Measurements from ENCODE around the gene TGFBR3L. TPM values are rescaled to one million over a fixed set of nuclear protein-coding genes. Genes with fewer than 3 reads are reported as not detected.
A peak's percentile ranks its signal among the peaks of the same experiment; 100 is the strongest.

The TGFBR3L gene
- total RNA-seq, 1 experiment from 2014 or later, result 4.1 TPM

DNA sequence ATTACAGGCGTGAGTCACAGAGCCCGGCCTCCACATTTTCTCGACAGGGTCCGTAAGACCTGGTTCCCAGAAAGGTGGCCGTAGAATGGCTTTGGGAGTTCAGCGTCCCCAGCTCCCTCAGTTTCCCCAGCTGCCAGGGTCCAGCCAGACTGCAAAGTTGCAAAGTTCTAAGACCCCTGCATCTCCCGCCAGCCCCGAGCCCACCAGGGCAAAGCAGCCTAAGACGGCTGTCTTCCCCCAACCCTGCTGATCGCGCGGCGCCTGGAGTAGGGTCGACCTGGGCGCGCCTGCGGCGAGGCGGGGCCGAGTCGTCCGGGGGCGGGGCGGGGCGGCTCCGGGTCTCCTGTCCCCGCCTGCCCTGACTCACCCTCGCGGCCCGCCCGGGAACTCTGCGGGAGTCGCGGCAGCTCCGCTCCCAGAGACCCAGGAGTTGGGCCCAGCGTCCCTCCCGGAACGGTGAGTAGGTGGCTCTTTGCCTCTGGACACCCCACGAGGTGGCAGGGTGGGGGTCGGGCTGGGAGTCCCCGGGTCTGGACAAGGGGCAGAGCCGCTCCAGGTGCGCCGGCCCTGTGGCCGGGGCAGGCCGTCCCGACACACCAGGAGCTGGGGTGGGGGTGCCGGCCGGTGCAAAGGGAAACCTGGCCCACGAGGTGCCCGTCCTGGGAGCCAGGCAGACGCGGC, 26.3 kb upstream of the TGFBR3L start, which contains the start of gene LRRC8E:
Gene LRRC8E, plus strand, starts transcription at position 366 of the 681 bp plus-strand sequence. CDS start 7,094 bp downstream, outside the sequence.
- DNase-seq (ENCODE audit: low spot score), result peak; percentile 87
- peak within 1 kb of the TSS; percentile 65 for H3K4me3 Mint-ChIP-seq
- H3K36me3 Mint-ChIP-seq, result no peaks in the 10 kb centered on the region
- ATAC-seq, result peak; percentile 97
- peaks cover 56% of the 10 kb centered on the region for H3K27me3 Mint-ChIP-seq (ENCODE audit: low read depth)
- peaks cover 3% of the 10 kb centered on the region for H3K4me1 Mint-ChIP-seq
- ChIA-PET CTCF (interaction anchor here (0.6 to 4.7 kb wide), 16 partner anchors 12 to 338 kb away, joined by 3 to 30 read pairs (median 4); partner anchors contain the start of genes MAP2K7, SNAPC2 and TGFBR3L), POLR2A (interaction anchor here (0.5 to 2.3 kb wide), 4 partner anchors 11 to 27 kb away, joined by 3 to 6 read pairs (median 4); partner anchors contain the start of gene MAP2K7)
- no peak within 1 kb of the TSS for H3K27ac Mint-ChIP-seq
- no peaks in the 10 kb centered on the region for H3K9me3 Mint-ChIP-seq
- peak; percentile 22; the same call in 1 of the 2 replicates for TF ChIP-seq ZNF423 (CRISPR knock-in tag; IDR thresholded peaks at IDR 0.05)
- no peak for TF ChIP-seq SMAD4 (CRISPR knock-in tag; IDR thresholded peaks at IDR 0.05)
- no peak for TF ChIP-seq E2F1 (CRISPR knock-in tag; IDR thresholded peaks at IDR 0.05)
- TF ChIP-seq, protein P1, sequence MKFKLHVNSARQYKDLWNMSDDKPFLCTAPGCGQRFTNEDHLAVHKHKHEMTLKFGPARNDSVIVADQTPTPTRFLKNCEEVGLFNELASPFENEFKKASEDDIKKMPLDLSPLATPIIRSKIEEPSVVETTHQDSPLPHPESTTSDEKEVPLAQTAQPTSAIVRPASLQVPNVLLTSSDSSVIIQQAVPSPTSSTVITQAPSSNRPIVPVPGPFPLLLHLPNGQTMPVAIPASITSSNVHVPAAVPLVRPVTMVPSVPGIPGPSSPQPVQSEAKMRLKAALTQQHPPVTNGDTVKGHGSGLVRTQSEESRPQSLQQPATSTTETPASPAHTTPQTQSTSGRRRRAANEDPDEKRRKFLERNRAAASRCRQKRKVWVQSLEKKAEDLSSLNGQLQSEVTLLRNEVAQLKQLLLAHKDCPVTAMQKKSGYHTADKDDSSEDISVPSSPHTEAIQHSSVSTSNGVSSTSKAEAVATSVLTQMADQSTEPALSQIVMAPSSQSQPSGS (CRISPR knock-in tag; IDR thresholded peaks at IDR 0.05; ENCODE audit: borderline replicate concordance, low read depth), result no peak
- TF ChIP-seq, protein P2, sequence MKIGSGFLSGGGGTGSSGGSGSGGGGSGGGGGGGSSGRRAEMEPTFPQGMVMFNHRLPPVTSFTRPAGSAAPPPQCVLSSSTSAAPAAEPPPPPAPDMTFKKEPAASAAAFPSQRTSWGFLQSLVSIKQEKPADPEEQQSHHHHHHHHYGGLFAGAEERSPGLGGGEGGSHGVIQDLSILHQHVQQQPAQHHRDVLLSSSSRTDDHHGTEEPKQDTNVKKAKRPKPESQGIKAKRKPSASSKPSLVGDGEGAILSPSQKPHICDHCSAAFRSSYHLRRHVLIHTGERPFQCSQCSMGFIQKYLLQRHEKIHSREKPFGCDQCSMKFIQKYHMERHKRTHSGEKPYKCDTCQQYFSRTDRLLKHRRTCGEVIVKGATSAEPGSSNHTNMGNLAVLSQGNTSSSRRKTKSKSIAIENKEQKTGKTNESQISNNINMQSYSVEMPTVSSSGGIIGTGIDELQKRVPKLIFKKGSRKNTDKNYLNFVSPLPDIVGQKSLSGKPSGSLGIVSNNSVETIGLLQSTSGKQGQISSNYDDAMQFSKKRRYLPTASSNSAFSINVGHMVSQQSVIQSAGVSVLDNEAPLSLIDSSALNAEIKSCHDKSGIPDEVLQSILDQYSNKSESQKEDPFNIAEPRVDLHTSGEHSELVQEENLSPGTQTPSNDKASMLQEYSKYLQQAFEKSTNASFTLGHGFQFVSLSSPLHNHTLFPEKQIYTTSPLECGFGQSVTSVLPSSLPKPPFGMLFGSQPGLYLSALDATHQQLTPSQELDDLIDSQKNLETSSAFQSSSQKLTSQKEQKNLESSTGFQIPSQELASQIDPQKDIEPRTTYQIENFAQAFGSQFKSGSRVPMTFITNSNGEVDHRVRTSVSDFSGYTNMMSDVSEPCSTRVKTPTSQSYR (CRISPR knock-in tag; IDR thresholded peaks at IDR 0.05), result no peak
- no peak for TF ChIP-seq RORB (CRISPR knock-in tag; IDR thresholded peaks at IDR 0.05)
- TF ChIP-seq, protein P3, sequence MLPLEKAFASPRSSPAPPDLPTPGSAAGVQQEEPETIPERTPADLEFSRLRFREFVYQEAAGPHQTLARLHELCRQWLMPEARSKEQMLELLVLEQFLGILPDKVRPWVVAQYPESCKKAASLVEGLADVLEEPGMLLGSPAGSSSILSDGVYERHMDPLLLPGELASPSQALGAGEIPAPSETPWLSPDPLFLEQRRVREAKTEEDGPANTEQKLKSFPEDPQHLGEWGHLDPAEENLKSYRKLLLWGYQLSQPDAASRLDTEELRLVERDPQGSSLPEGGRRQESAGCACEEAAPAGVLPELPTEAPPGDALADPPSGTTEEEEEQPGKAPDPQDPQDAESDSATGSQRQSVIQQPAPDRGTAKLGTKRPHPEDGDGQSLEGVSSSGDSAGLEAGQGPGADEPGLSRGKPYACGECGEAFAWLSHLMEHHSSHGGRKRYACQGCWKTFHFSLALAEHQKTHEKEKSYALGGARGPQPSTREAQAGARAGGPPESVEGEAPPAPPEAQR (CRISPR knock-in tag; IDR thresholded peaks at IDR 0.05), result no peak
- TF ChIP-seq, protein P4, sequence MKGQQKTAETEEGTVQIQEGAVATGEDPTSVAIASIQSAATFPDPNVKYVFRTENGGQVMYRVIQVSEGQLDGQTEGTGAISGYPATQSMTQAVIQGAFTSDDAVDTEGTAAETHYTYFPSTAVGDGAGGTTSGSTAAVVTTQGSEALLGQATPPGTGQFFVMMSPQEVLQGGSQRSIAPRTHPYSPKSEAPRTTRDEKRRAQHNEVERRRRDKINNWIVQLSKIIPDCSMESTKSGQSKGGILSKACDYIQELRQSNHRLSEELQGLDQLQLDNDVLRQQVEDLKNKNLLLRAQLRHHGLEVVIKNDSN (CRISPR knock-in tag; IDR thresholded peaks at IDR 0.05), result no peak
- TF ChIP-seq ZNF396 (CRISPR knock-in tag; IDR thresholded peaks at IDR 0.05; ENCODE audit: borderline replicate concordance), result no peak
- no peak; the same call in 1 of the 2 replicates for TF ChIP-seq GTF2I (CRISPR knock-in tag; conservative IDR thresholded peaks at IDR 0.05)
- TF ChIP-seq, protein P5, sequence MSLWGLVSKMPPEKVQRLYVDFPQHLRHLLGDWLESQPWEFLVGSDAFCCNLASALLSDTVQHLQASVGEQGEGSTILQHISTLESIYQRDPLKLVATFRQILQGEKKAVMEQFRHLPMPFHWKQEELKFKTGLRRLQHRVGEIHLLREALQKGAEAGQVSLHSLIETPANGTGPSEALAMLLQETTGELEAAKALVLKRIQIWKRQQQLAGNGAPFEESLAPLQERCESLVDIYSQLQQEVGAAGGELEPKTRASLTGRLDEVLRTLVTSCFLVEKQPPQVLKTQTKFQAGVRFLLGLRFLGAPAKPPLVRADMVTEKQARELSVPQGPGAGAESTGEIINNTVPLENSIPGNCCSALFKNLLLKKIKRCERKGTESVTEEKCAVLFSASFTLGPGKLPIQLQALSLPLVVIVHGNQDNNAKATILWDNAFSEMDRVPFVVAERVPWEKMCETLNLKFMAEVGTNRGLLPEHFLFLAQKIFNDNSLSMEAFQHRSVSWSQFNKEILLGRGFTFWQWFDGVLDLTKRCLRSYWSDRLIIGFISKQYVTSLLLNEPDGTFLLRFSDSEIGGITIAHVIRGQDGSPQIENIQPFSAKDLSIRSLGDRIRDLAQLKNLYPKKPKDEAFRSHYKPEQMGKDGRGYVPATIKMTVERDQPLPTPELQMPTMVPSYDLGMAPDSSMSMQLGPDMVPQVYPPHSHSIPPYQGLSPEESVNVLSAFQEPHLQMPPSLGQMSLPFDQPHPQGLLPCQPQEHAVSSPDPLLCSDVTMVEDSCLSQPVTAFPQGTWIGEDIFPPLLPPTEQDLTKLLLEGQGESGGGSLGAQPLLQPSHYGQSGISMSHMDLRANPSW (CRISPR knock-in tag; conservative IDR thresholded peaks at IDR 0.05; ENCODE audit: low read depth), result no peak
- no peak for TF ChIP-seq ATF6 (CRISPR knock-in tag; IDR thresholded peaks at IDR 0.05)
- TF ChIP-seq PRRX2 (CRISPR knock-in tag; IDR thresholded peaks at IDR 0.05), result no peak
- TF ChIP-seq ZBTB21 (CRISPR knock-in tag; IDR thresholded peaks at IDR 0.05; ENCODE audit: borderline replicate concordance), result no peak
- TF ChIP-seq, protein P6, sequence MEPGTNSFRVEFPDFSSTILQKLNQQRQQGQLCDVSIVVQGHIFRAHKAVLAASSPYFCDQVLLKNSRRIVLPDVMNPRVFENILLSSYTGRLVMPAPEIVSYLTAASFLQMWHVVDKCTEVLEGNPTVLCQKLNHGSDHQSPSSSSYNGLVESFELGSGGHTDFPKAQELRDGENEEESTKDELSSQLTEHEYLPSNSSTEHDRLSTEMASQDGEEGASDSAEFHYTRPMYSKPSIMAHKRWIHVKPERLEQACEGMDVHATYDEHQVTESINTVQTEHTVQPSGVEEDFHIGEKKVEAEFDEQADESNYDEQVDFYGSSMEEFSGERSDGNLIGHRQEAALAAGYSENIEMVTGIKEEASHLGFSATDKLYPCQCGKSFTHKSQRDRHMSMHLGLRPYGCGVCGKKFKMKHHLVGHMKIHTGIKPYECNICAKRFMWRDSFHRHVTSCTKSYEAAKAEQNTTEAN (CRISPR knock-in tag; IDR thresholded peaks at IDR 0.05), result no peak
- TF ChIP-seq SOX15 (CRISPR knock-in tag; IDR thresholded peaks at IDR 0.05), result no peak
- peak; percentile 75; the same call in 1 of the 2 replicates for TF ChIP-seq E2F5 (CRISPR knock-in tag; IDR thresholded peaks at IDR 0.05)
- no peak for TF ChIP-seq JUN (CRISPR knock-in tag; IDR thresholded peaks at IDR 0.05)
- no peak for TF ChIP-seq CREM (CRISPR knock-in tag; IDR thresholded peaks at IDR 0.05)
- no peak for TF ChIP-seq FOXK1 (CRISPR knock-in tag; IDR thresholded peaks at IDR 0.05)
- TF ChIP-seq NFATC4 (CRISPR knock-in tag; IDR thresholded peaks at IDR 0.05), result no peak
- peak; percentile 36; the same call in 1 of the 2 replicates for TF ChIP-seq RELA (CRISPR knock-in tag; IDR thresholded peaks at IDR 0.05; ENCODE audit: borderline replicate concordance)
- no peak for TF ChIP-seq JAZF1 (CRISPR knock-in tag; IDR thresholded peaks at IDR 0.05)
